ENCODE results near the gene HES6. TPM values are rescaled to one million over a fixed set of nuclear protein-coding genes. Genes with fewer than 3 reads are reported as not detected.
"Not testable (repeated sequence)": the region's sequence is repeated elsewhere in the genome, so short reads cannot be mapped to it uniquely, and the experiment has no call there.

HES6 gene
- total RNA-seq, 4 donors from 2014 or later = 2.9 to 9.0 (median 6.8) TPM

GRCh38 chr2:238279324-238279682 lies 39.5 kb upstream of the HES6 start:
- 88 to 100% methylated on average over 1 of the region's 6 CpGs for WGBS, 2 donors
- Histone ChIP-seq H3K27me3 (no peaks in the 10 kb centered on the region), H3K4me3 (replicated peaks in 1 of 3) (no peak overlapping the region), H3K9me3 (no peaks in the 10 kb centered on the region), H3K27ac (no peak overlapping the region), H3K4me1 (peaks cover 22 to 45% of the 10 kb centered on the region in 2 donors), H3K36me3 (peaks cover 15 to 21% of the 10 kb centered on the region in 2 donors)
- intact Hi-C loops (cut with DNase I) = no loop called here
- TF ChIP-seq POLR2A (IDR thresholded peaks at IDR 0.05) (no peak), CTCF (IDR thresholded peaks at IDR 0.05) (no peak)
- no peak for DNase-seq

GRCh38 chr2:238278626-238279323 lies 38.9 kb upstream of the HES6 start:
- H3K36me3 ChIP-seq = peaks cover 20 to 25% of the 10 kb centered on the region in 2 donors
- peaks cover 20 to 40% of the 10 kb centered on the region in 2 donors for H3K4me1 ChIP-seq
- no peaks in the 10 kb centered on the region for H3K9me3 ChIP-seq
- WGBS, 2 donors = 58 to 63% methylated on average over 7 to 9 of the region's 9 CpGs
- no peaks in the 10 kb centered on the region for H3K27me3 ChIP-seq
- intact Hi-C loops (cut with DNase I) = no loop called here
- no peak overlapping the region for H3K4me3 ChIP-seq (replicated peaks in 1 of 3)
- TF ChIP-seq POLR2A (IDR thresholded peaks at IDR 0.05) (no peak), CTCF (IDR thresholded peaks at IDR 0.05) (no peak)
- DNase-seq = peak; percentile 68 to 78
- no peak overlapping the region for H3K27ac ChIP-seq

- WGBS, 2 donors = 82 to 84% methylated on average over 14 to 15 of the region's 15 CpGs
- DNase-seq = peak in 1 of 2 donors; percentile 58
- H3K4me3 ChIP-seq (replicated peaks in 1 of 3) = no peak overlapping the region
- no peak overlapping the region for H3K27ac ChIP-seq
- TF ChIP-seq CTCF (IDR thresholded peaks at IDR 0.05) (no peak), POLR2A (IDR thresholded peaks at IDR 0.05) (no peak)
- H3K27me3 ChIP-seq = no peaks in the 10 kb centered on the region
- peaks cover 27 to 29% of the 10 kb centered on the region in 2 donors for H3K36me3 ChIP-seq
- intact Hi-C loops (cut with DNase I) = no loop called here
- no peaks in the 10 kb centered on the region for H3K9me3 ChIP-seq
- H3K4me1 ChIP-seq = peaks cover 12 to 29% of the 10 kb centered on the region in 2 donors
Measured at GRCh38 chr2:238277695-238278094, 37.9 kb upstream of the HES6 start.

GRCh38 chr2:238274152-238274865 lies 34.5 kb upstream of the HES6 start:
- H3K4me3 ChIP-seq (replicated peaks in 1 of 3) = no peak overlapping the region
- no peaks in the 10 kb centered on the region for H3K27me3 ChIP-seq
- H3K9me3 ChIP-seq = no peaks in the 10 kb centered on the region
- WGBS, 2 donors = 92 to 95% methylated on average over 20 of the region's 20 CpGs
- H3K4me1 ChIP-seq = peaks cover 4 to 10% of the 10 kb centered on the region in 2 donors
- no peak for DNase-seq
- intact Hi-C loops (cut with DNase I) = no loop called here
- TF ChIP-seq POLR2A (IDR thresholded peaks at IDR 0.05) = no peak
- no peak for TF ChIP-seq CTCF (IDR thresholded peaks at IDR 0.05)
- H3K36me3 ChIP-seq = peaks cover 40 to 47% of the 10 kb centered on the region in 2 donors
- no peak overlapping the region for H3K27ac ChIP-seq

GRCh38 chr2:238273433-238273832 lies 33.6 kb upstream of the HES6 start:
- peaks cover 43 to 48% of the 10 kb centered on the region in 2 donors for H3K36me3 ChIP-seq
- H3K4me1 ChIP-seq; H3K27ac ChIP-seq; H3K27me3 ChIP-seq; intact Hi-C loops (cut with DNase I); H3K4me3 ChIP-seq (replicated peaks in 1 of 3); DNase-seq; H3K9me3 ChIP-seq: not testable (repeated sequence)
- WGBS, 2 donors = 94 to 95% methylated on average over 10 of the region's 10 CpGs
